ENCODE data around the gene MRPL34. TPM values are rescaled to one million over a fixed set of nuclear protein-coding genes. Genes with fewer than 3 reads are reported as not detected.
A peak's percentile ranks its signal among the peaks of the same experiment; 100 is the strongest.

MRPL34 gene
- total RNA-seq, 3 donors from 2014 or later = 111 to 137 (median 126) TPM

- DNase-seq = no peak
- Mint-ChIP-seq H3K9me3 (no peaks in the 10 kb centered on the region), H3K4me1 (ENCODE audit: low read depth) (no peaks in the 10 kb centered on the region), H3K4me3 (no peak overlapping the region), H3K36me3 (ENCODE audit: insufficient read depth) (peaks cover 26% of the 10 kb centered on the region), H3K27me3 (ENCODE audit: low read depth) (no peaks in the 10 kb centered on the region)
- no peak for ATAC-seq
Observed at GRCh38 chr19:17275441-17276175, 30.1 kb upstream of the MRPL34 start.

GRCh38 chr19:17279436-17279835, 26.2 kb upstream of the MRPL34 start:
- DNase-seq = no peak
- Mint-ChIP-seq H3K9me3 (no peaks in the 10 kb centered on the region), H3K4me3 (no peak overlapping the region), H3K4me1 (ENCODE audit: low read depth) (peaks cover 7% of the 10 kb centered on the region), H3K27me3 (ENCODE audit: low read depth) (no peaks in the 10 kb centered on the region), H3K36me3 (ENCODE audit: insufficient read depth) (peaks cover 20% of the 10 kb centered on the region)
- ATAC-seq = no peak

GRCh38 chr19:17281391-17282304, 24.0 kb upstream of the MRPL34 start, which contains the start of gene ANKLE1:
Gene ANKLE1 (plus strand): TSS chr19:17281901. CDS start chr19:17281921, 20 bp downstream.
- DNase-seq (no peak), ATAC-seq (peak; percentile 25 to 57)
- H3K4me3 Mint-ChIP-seq = peak within 1 kb of the TSS; percentile 82
- H3K27me3 Mint-ChIP-seq (ENCODE audit: low read depth) = peaks cover under 1% of the 10 kb centered on the region
- H3K9me3 Mint-ChIP-seq = no peaks in the 10 kb centered on the region
- peaks cover 7% of the 10 kb centered on the region for H3K4me1 Mint-ChIP-seq (ENCODE audit: low read depth)
- peaks cover 6% of the 10 kb centered on the region for H3K36me3 Mint-ChIP-seq (ENCODE audit: insufficient read depth)

GRCh38 chr19:17282488-17283125, 23.1 kb upstream of the MRPL34 start:
- no peaks in the 10 kb centered on the region for H3K9me3 Mint-ChIP-seq
- H3K4me3 Mint-ChIP-seq = peak overlapping the region; percentile 82
- peaks cover under 1% of the 10 kb centered on the region for H3K36me3 Mint-ChIP-seq (ENCODE audit: insufficient read depth)
- ATAC-seq = peak; percentile 91 to 95
- H3K27me3 Mint-ChIP-seq (ENCODE audit: low read depth) = peaks cover 4% of the 10 kb centered on the region
- H3K4me1 Mint-ChIP-seq (ENCODE audit: low read depth) = peaks cover 7% of the 10 kb centered on the region
- DNase-seq = peak; percentile 73

GRCh38 chr19:17283504-17283996, 22.1 kb upstream of the MRPL34 start:
- ATAC-seq = no peak
- no peak overlapping the region for H3K4me3 Mint-ChIP-seq
- H3K4me1 Mint-ChIP-seq (ENCODE audit: low read depth) = peaks cover 7% of the 10 kb centered on the region
- H3K36me3 Mint-ChIP-seq (ENCODE audit: insufficient read depth) = no peaks in the 10 kb centered on the region
- no peak for DNase-seq
- H3K27me3 Mint-ChIP-seq (ENCODE audit: low read depth) = peaks cover 8% of the 10 kb centered on the region
- H3K9me3 Mint-ChIP-seq = no peaks in the 10 kb centered on the region

- no peaks in the 10 kb centered on the region for H3K9me3 Mint-ChIP-seq
- H3K4me3 Mint-ChIP-seq = no peak overlapping the region
- peaks cover 9% of the 10 kb centered on the region for H3K4me1 Mint-ChIP-seq (ENCODE audit: low read depth)
- H3K36me3 Mint-ChIP-seq (ENCODE audit: insufficient read depth) = no peaks in the 10 kb centered on the region
- no peak for DNase-seq
- ATAC-seq = no peak
- H3K27me3 Mint-ChIP-seq (ENCODE audit: low read depth) = peaks cover 13% of the 10 kb centered on the region
Observed at GRCh38 chr19:17285415-17286135, 20.1 kb upstream of the MRPL34 start.

GRCh38 chr19:17286263-17286662, 19.4 kb upstream of the MRPL34 start:
- ATAC-seq = no peak
- no peak for DNase-seq
- H3K9me3 Mint-ChIP-seq = no peaks in the 10 kb centered on the region
- no peak overlapping the region for H3K4me3 Mint-ChIP-seq
- peaks cover 7% of the 10 kb centered on the region for H3K4me1 Mint-ChIP-seq (ENCODE audit: low read depth)
- no peaks in the 10 kb centered on the region for H3K36me3 Mint-ChIP-seq (ENCODE audit: insufficient read depth)
- peaks cover 13% of the 10 kb centered on the region for H3K27me3 Mint-ChIP-seq (ENCODE audit: low read depth)

GRCh38 chr19:17286752-17287151, 18.9 kb upstream of the MRPL34 start:
- no peaks in the 10 kb centered on the region for H3K9me3 Mint-ChIP-seq
- ATAC-seq = no peak
- DNase-seq = no peak
- peaks cover 4% of the 10 kb centered on the region for H3K4me1 Mint-ChIP-seq (ENCODE audit: low read depth)
- no peaks in the 10 kb centered on the region for H3K36me3 Mint-ChIP-seq (ENCODE audit: insufficient read depth)
- no peak overlapping the region for H3K4me3 Mint-ChIP-seq
- H3K27me3 Mint-ChIP-seq (ENCODE audit: low read depth) = peaks cover 13% of the 10 kb centered on the region

GRCh38 chr19:17289489-17289888, 16.2 kb upstream of the MRPL34 start:
- no peak for ATAC-seq

GRCh38 chr19:17292301-17293074, 13.2 kb upstream of the MRPL34 start:
- H3K4me3 Mint-ChIP-seq = peak overlapping the region; percentile 85
- H3K9me3 Mint-ChIP-seq = no peaks in the 10 kb centered on the region
- ATAC-seq = peak; percentile 96 to 98
- no peaks in the 10 kb centered on the region for H3K36me3 Mint-ChIP-seq (ENCODE audit: insufficient read depth)
- DNase-seq = peak; percentile 75
- H3K4me1 Mint-ChIP-seq (ENCODE audit: low read depth) = peaks cover 7% of the 10 kb centered on the region
- H3K27me3 Mint-ChIP-seq (ENCODE audit: low read depth) = peaks cover 10% of the 10 kb centered on the region

More at GRCh38 chr19:17289489-17289888, 16.2 kb upstream of the MRPL34 start:
- Mint-ChIP-seq H3K4me3 (no peak overlapping the region), H3K9me3 (no peaks in the 10 kb centered on the region), H3K4me1 (ENCODE audit: low read depth) (peaks cover 7% of the 10 kb centered on the region), H3K27me3 (ENCODE audit: low read depth) (peaks cover 13% of the 10 kb centered on the region), H3K36me3 (ENCODE audit: insufficient read depth) (no peaks in the 10 kb centered on the region)
- DNase-seq = no peak

- peaks cover 5% of the 10 kb centered on the region for H3K27me3 Mint-ChIP-seq (ENCODE audit: low read depth)
- no peak for ATAC-seq
- no peak for DNase-seq
- H3K4me3 Mint-ChIP-seq = no peak overlapping the region
- no peaks in the 10 kb centered on the region for H3K9me3 Mint-ChIP-seq
- H3K36me3 Mint-ChIP-seq (ENCODE audit: insufficient read depth) = no peaks in the 10 kb centered on the region
- H3K4me1 Mint-ChIP-seq (ENCODE audit: low read depth) = peaks cover 7% of the 10 kb centered on the region
Observed at GRCh38 chr19:17293605-17294004, 12.1 kb upstream of the MRPL34 start.

- DNase-seq = peak; percentile 40
- peak in 1 of 2 donors; percentile 27 for ATAC-seq
- Mint-ChIP-seq H3K9me3 (no peaks in the 10 kb centered on the region), H3K4me1 (ENCODE audit: low read depth) (peaks cover 7% of the 10 kb centered on the region), H3K4me3 (no peak overlapping the region), H3K27me3 (ENCODE audit: low read depth) (peaks cover 2% of the 10 kb centered on the region), H3K36me3 (ENCODE audit: insufficient read depth) (no peaks in the 10 kb centered on the region)
Observed at GRCh38 chr19:17294051-17294891, 11.4 kb upstream of the MRPL34 start.
